Psoas muscle (tissue), 8 donors: ENCODE data around the gene CMTM7. TPM values are rescaled to one million over a fixed set of nuclear protein-coding genes. Genes with fewer than 3 reads are reported as not detected.
A peak's percentile ranks its signal among the peaks of the same experiment; 100 is the strongest.

ENCODE experiments used
- ATAC-seq, 4 donors: fragments of 200-7000 bp; cut with Tn5 transposase; one replicate each; pipeline ENCODE4 v1.9.1; 2020; ENCODE audit warnings: moderate library complexity in 3 of 4, mild to moderate bottlenecking in 2 of 4
- DNase-seq, 2 donors: peaks; one replicate each; pipeline ENCODE4 v3.0.0-alpha.2; 2020
- H3K27ac ChIP-seq: fragments of 200-600 bp; one replicate; pipeline ENCODE4 v1.8.0; 2022
- H3K27me3 ChIP-seq, 3 donors: fragments of 200-600 bp in 1 of 3; one replicate each; pipeline versions ENCODE4 v1.6.1 to v1.8.0; 2013 to 2022; ENCODE audit warnings: low read length in 2 of 3, mild to moderate bottlenecking in 2 of 3, moderate library complexity in 1 of 3; ENCODE audit not compliant: insufficient read depth in 3 of 3
- H3K36me3 ChIP-seq, 2 donors: fragments of 200-600 bp in 1 of 2; one replicate each; pipeline versions ENCODE4 v1.6.1 to v1.8.0; 2013 to 2022; ENCODE audit warnings: low read depth in 1 of 2, mild to moderate bottlenecking in 1 of 2, moderate library complexity in 1 of 2; ENCODE audit not compliant: insufficient read depth in 1 of 2
- H3K4me1 ChIP-seq: fragments of 200-600 bp; one replicate; pipeline ENCODE4 v1.8.0; 2022
- H3K4me3 ChIP-seq: fragments of 200-600 bp; one replicate; pipeline ENCODE4 v1.8.0; 2022; ENCODE audit warnings: mild to moderate bottlenecking
- H3K9me3 ChIP-seq: fragments of 200-600 bp; one replicate; pipeline ENCODE4 v1.8.0; 2022
- WGBS, 3 donors: extraction: QIAGEN DNeasy Blood & Tissue Kit; methylation state at CpG; one replicate each; pipeline versions ENCODE4 v1.1.6 to v1.1.7; 2013; 5-methylcytosine and 5-hydroxymethylcytosine counted together
- intact Hi-C, 2 donors: fragments of 100-400 bp; cut with DNase I; formaldehyde crosslinking; loops; one replicate each; pipeline versions ENCODE4 v1.11.0 to v1.14.2; 2022
- polyA plus RNA-seq, 3 donors: library from polyadenylated mRNA; stranded (reverse); fragments of 200-250 nt; gene quantifications; one replicate each; pipeline ENCODE4 v1.2.3, GENCODE V29; 2013
- total RNA-seq, 4 donors: library from RNA; stranded (reverse); fragmentation: NEBNext Ultra II Directional in 2 of 4; extraction: Animal tissue kit (Norgen Biotek cat#: 25700) in 2 of 4; gene quantifications; one replicate each; pipeline versions ENCODE4 v1.2.1 to v1.2.4, GENCODE V29; 2021 to 2023
- TF ChIP-seq, protein P1 (sequence below): fragments of 200-600 bp; IDR thresholded peaks from one replicate; pipeline ENCODE4 v1.8.0; 2022; ENCODE audit warnings: antibody characterized with exemption
- donor health status: healthy with polysubstance abuse.
- donor health status: DM: no; HTN: no; CAD: no; lungs with moderate emphysema.
- donor health status: Bipolar disorder and iron deficiency.
- donor health status: healthy.
- donor health status: DM: yes; HTN: yes; CAD: no.
- donor health status: DM: no; HTN: no; CAD: no.
- donor health status: DM: no; HTN: no; CAD: no.
- donor health status: DM: yes; HTN: yes; CAD: no.

CMTM7 gene
- total and polyA plus RNA-seq, 7 donors = 0.65 to 18.5 (median 2.6) TPM

DNA sequence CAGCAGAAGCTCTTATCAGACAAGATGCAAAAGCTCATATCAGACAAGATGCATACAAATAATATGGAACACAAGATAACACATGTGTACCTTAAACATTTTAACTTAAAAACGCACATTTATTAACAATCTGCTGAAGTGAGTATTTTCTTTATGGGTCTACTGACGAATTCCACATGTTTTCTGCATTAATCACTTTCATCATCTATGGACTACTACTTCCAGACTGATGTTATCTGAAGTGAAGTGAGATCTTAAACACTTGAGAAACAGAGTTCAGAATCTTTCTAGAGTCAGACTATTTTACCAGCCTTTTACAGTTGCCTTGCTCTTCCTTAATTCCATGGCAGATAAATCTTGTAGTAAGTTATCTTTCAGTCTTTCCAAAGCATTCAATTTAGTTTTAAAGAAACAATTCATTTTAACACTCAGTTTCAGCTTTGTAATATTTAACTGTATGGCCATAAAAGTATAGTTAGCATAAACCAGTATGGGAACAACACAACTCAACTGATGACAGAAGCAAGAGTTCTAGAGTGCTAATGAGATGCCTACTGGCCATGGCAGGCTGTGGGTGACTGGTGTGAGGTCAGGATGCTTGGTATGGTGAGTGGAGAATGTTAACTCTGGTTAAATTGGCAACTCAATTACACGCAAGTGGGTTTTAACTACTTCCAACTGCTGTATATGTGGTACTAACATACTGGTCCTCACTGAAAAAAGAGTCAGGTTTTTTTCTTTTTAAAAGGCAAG, 101.2 kb downstream of the CMTM7 start:
- Histone ChIP-seq H3K9me3 (no peaks in the 10 kb centered on the region), H3K36me3 (no peaks in the 10 kb centered on the region), H3K4me1 (peaks cover 7% of the 10 kb centered on the region), H3K27ac (no peak overlapping the region), H3K4me3 (no peak overlapping the region), H3K27me3 (no peaks in the 10 kb centered on the region)
- intact Hi-C loops = no loop called here
- ATAC-seq (no peak), DNase-seq (no peak)
- TF ChIP-seq, protein P1, sequence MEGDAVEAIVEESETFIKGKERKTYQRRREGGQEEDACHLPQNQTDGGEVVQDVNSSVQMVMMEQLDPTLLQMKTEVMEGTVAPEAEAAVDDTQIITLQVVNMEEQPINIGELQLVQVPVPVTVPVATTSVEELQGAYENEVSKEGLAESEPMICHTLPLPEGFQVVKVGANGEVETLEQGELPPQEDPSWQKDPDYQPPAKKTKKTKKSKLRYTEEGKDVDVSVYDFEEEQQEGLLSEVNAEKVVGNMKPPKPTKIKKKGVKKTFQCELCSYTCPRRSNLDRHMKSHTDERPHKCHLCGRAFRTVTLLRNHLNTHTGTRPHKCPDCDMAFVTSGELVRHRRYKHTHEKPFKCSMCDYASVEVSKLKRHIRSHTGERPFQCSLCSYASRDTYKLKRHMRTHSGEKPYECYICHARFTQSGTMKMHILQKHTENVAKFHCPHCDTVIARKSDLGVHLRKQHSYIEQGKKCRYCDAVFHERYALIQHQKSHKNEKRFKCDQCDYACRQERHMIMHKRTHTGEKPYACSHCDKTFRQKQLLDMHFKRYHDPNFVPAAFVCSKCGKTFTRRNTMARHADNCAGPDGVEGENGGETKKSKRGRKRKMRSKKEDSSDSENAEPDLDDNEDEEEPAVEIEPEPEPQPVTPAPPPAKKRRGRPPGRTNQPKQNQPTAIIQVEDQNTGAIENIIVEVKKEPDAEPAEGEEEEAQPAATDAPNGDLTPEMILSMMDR = no peak
- WGBS, 3 donors = 91 to 93% (median 93%) methylated on average over 3 of the region's 3 CpGs

DNA sequence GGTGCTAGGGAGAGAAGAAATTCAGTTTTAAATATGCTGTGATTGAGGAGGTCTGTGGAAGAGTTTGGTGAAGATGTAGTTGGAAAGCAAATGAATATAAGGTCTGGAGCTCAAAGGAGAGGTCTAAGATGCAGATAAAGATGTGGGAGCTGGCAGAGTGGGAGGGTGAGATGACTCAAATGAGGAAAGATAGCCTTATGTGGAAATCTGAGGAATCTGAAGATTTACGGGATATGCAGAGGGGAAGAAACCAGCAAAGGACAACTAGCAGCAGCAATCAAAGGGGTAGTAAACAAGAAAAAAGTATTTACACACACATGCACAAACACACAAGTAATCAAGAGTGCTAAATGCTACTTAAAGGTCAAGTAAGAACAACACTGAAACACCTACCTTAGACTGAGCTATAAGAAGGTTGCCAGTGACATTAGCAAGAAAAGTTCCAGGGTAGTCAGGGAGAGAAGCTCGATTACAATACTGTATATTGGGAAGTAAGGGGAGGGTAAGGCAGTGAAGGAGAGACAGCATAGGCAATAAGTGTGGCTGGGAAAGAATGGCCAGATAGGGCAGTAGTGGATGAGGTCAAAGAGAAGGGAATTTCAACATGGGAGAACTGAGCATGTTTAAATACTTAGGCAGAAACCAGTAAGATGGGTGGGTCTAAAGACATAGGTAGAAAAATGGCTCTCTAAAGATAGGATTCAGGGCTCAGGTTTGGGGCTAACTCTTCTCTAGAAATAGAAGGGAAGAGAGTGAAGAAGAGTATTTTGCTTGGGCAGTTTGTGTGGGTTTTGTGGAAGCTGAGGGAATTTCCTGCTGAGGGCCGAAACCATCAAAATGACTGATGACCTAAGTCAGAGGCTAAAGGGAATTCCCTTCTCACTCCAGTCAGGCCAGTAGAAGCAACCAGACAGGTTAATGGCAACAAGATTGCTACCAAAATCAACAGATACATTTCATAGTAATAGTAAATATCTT, 102.1 kb downstream of the CMTM7 start:
- Histone ChIP-seq H3K27ac (no peak overlapping the region), H3K4me3 (no peak overlapping the region), H3K27me3 (no peaks in the 10 kb centered on the region), H3K9me3 (no peaks in the 10 kb centered on the region), H3K4me1 (peaks cover 7% of the 10 kb centered on the region), H3K36me3 (no peaks in the 10 kb centered on the region)
- WGBS, 3 donors = 81 to 93% (median 91%) methylated on average over 3 of the region's 3 CpGs
- no peak for DNase-seq
- intact Hi-C loops = no loop called here
- ATAC-seq = no peak
- TF ChIP-seq, protein P1 = no peak

DNA sequence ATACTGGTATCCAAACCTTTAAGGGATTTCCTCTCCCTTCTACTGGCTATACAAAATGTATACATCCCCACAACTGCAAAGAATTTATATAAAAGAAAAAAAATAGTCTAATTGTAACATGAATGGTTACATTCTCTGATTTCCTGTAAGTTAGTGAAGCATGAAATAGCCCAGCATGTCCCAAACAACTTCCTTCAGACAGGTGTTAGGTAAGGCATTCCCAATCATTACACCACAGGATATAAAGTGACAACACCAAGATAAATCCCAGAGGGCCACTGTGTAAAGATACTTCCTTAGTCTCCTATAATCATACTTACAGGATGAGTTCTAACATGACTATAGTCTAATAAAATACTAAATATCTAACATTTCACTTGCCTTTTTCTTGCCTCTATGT, 103.4 kb downstream of the CMTM7 start:
- DNase-seq (no peak), ATAC-seq (no peak)
- H3K27me3 ChIP-seq = no peaks in the 10 kb centered on the region
- H3K9me3 ChIP-seq = no peaks in the 10 kb centered on the region
- H3K4me1 ChIP-seq = peaks cover 7% of the 10 kb centered on the region
- H3K27ac ChIP-seq = no peak overlapping the region
- H3K4me3 ChIP-seq = no peak overlapping the region
- no peaks in the 10 kb centered on the region for H3K36me3 ChIP-seq
- TF ChIP-seq, protein P1 = no peak
- intact Hi-C loops = no loop called here

DNA sequence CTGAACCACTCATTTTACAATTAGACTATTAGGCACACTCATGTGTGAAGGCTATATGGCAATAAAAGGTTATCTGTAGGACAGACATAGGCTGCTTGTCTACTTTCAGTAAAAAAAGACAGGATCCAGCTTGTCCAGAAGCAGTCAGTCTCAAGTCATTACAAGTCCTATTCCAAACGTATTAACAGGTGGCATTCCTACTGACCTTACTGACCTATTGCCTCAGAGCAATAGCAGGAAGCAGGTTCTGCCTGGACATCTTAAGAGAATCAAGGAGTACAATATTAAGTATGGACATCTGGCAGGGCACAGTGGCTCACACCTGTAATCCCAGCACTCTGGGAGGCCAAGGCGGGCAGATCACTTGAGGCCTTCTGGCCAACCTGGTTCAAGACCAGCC, 104.0 kb downstream of the CMTM7 start:
- no peak for DNase-seq
- Histone ChIP-seq H3K27ac (no peak overlapping the region), H3K36me3 (no peaks in the 10 kb centered on the region), H3K4me3 (no peak overlapping the region), H3K9me3 (no peaks in the 10 kb centered on the region), H3K4me1 (peaks cover 7% of the 10 kb centered on the region), H3K27me3 (no peaks in the 10 kb centered on the region)
- peak in 2 of 4 donors; percentile 43 to 48 for ATAC-seq
- intact Hi-C loops = no loop called here
- TF ChIP-seq, protein P1 = no peak
- WGBS, 3 donors = 57 to 74% (median 58%) methylated on average over 2 of the region's 2 CpGs
